Spleen (tissue), 7 donors: ENCODE results near the gene PTPRN2.

Experiments used
- POLR2AphosphoS5 ChIP-seq, 3 donors: sonication (generic); formaldehyde crosslinking; IDR thresholded peaks; one replicate each; pipeline ENCODE4 v1.5.1; 2017; ENCODE audit warnings: antibody characterized with exemption in 3 of 3
- TF ChIP-seq, protein P1 (sequence below), 11 experiments: fragments of 200-600 bp in 7 of 11; fragments of 450-650 bp in 4 of 11; sonication (generic) in 4 of 11; IDR thresholded peaks in 8 of 11; conservative IDR thresholded peaks in 3 of 11; 1 replicate in 7 of 11; 2 replicates in 4 of 11; pipeline versions ENCODE4 v1.4.0 to v1.8.0; 2016 to 2021; ENCODE audit warnings: antibody characterized with exemption in 11 of 11, inconsistent platforms in 4 of 11, mild to moderate bottlenecking in 1 of 11
- donor health status: DM: no; HTN: no; CAD: no; lungs with moderate emphysema.
- donor health status: DM: no; HTN: no; CAD: no.
- donor health status: DM: no; HTN: no; CAD: no.

DNA sequence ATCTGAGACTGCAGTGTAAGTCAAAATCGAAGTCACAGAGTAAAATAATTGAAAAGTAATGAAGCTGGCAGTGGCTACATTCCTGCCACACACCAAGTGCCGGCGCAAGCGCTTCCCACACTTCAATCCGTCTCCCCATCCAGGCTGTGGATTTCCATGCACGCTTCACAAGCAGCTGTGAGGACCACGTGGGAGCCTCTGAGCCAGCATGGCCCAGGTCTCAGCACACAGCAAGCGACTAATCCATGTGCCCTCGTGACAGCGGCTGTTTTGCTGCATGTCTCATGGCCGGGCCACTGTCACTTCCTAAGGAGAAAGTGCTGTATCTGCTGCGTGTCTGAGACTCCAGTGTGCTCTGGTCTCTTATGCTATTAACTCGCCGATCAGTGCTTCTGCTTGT, 683.9 kb downstream of the PTPRN2 start:
- TF ChIP-seq, protein P1, sequence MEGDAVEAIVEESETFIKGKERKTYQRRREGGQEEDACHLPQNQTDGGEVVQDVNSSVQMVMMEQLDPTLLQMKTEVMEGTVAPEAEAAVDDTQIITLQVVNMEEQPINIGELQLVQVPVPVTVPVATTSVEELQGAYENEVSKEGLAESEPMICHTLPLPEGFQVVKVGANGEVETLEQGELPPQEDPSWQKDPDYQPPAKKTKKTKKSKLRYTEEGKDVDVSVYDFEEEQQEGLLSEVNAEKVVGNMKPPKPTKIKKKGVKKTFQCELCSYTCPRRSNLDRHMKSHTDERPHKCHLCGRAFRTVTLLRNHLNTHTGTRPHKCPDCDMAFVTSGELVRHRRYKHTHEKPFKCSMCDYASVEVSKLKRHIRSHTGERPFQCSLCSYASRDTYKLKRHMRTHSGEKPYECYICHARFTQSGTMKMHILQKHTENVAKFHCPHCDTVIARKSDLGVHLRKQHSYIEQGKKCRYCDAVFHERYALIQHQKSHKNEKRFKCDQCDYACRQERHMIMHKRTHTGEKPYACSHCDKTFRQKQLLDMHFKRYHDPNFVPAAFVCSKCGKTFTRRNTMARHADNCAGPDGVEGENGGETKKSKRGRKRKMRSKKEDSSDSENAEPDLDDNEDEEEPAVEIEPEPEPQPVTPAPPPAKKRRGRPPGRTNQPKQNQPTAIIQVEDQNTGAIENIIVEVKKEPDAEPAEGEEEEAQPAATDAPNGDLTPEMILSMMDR (IDR thresholded peaks at IDR 0.05 in 8 of 11, conservative IDR thresholded peaks at IDR 0.05 in 3 of 11) = no peak
- TF ChIP-seq POLR2AphosphoS5 (IDR thresholded peaks at IDR 0.05) = no peak
